Esophagus squamous epithelium (tissue), 5 donors: ENCODE data around the gene KLHL12. TPM values are rescaled to one million over a fixed set of nuclear protein-coding genes. Genes with fewer than 3 reads are reported as not detected.

Experiments used
- DNase-seq: peaks from one replicate; lab custom pipeline; 2025; lab: John Stamatoyannopoulos, UW
- H3K27ac ChIP-seq, 4 donors: fragments of 200-600 bp; sonication (generic); one replicate each; pipeline ENCODE4 v1.5.1; 2016 to 2019; ENCODE audit warnings: mild to moderate bottlenecking in 1 of 4
- H3K27me3 ChIP-seq, 4 donors: fragments of 200-600 bp; sonication (generic); 1 replicate in 3 of 4; 2 replicates in 1 of 4; pipeline versions ENCODE4 v1.5.1 to v1.6.0; 2017 to 2021; ENCODE audit warnings: antibody characterized with exemption in 1 of 4
- H3K36me3 ChIP-seq, 3 donors: fragments of 200-600 bp; sonication (generic); one replicate each; pipeline ENCODE4 v1.5.1; 2016 to 2019
- H3K4me1 ChIP-seq, 3 donors: fragments of 200-600 bp; sonication (generic); one replicate each; pipeline ENCODE4 v1.5.1; 2017 to 2019
- H3K4me3 ChIP-seq, 4 donors: fragments of 200-600 bp; sonication (generic); 1 replicate in 3 of 4; 2 replicates in 1 of 4; pipeline ENCODE4 v1.5.1; 2016 to 2019; ENCODE audit warnings: mild to moderate bottlenecking in 2 of 4, moderate library complexity in 1 of 4
- H3K9me3 ChIP-seq, 3 donors: fragments of 200-600 bp; sonication (generic); one replicate each; pipeline ENCODE4 v1.5.1; 2016 to 2019
- POLR2A ChIP-seq, 4 donors: fragments of 450-650 bp; IDR thresholded peaks; one replicate each; pipeline ENCODE4 v1.6.1; 2017; ENCODE audit warnings: antibody characterized with exemption in 4 of 4, mild to moderate bottlenecking in 4 of 4, moderate library complexity in 3 of 4
- WGBS, 2 donors: methylation state at CpG; one replicate each; pipeline ENCODE4 v1.1.5; 2018; 5-methylcytosine and 5-hydroxymethylcytosine counted together
- intact Hi-C: fragments of 100-400 bp; cut with DNase I; formaldehyde crosslinking; loops from one replicate; pipeline ENCODE4 v1.15.0; 2022
- total RNA-seq, 4 donors: library from RNA; depleted of rRNA; stranded (reverse); fragments of >200 nt; gene quantifications; one replicate each; pipeline ENCODE4 v1.1.0, GENCODE V29; 2016
- TF ChIP-seq, protein P1 (sequence below), 6 experiments: fragments of 450-650 bp in 4 of 6; fragments of 200-600 bp in 2 of 6; sonication (generic) in 2 of 6; IDR thresholded peaks; one replicate each; pipeline ENCODE4 v1.5.1; 2016 to 2019; ENCODE audit warnings: antibody characterized with exemption in 6 of 6, mild to moderate bottlenecking in 4 of 6, moderate library complexity in 4 of 6
- donor health status: DM: yes; HTN: yes; CAD: no.

Gene KLHL12
- total RNA-seq, 4 donors from 2014 or later, result 11.1 to 19.9 (median 14.1) TPM

DNA sequence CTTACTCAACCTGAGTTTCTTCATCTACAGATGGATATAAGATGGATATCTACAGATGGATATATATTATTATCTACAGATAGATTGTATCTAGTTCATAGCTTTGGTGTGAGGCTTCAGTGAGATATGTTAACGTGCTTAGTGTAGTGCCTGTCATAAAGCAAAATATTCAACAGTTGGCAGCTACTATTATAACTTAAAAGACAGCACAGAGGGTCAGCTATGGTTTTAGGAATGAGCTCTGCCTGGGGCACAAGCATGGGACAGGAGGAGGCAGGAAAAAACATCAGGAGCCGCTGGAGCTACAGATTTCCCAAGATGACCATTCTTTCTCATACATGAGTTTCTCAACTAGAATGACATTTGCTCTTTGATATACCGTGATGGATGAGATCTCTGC, 41.3 kb upstream of the KLHL12 start:
- H3K4me3 ChIP-seq, result peak overlapping the region in 1 of 4 donors; percentile 93
- no peaks in the 10 kb centered on the region for H3K27me3 ChIP-seq
- intact Hi-C loops, result no loop called here
- H3K27ac ChIP-seq, result peak overlapping the region; percentile 97 to 98 (median 98)
- H3K36me3 ChIP-seq, result peaks cover 0 to 13% (median 0%) of the 10 kb centered on the region in 3 donors
- DNase-seq, result no peak
- TF ChIP-seq, protein P1, sequence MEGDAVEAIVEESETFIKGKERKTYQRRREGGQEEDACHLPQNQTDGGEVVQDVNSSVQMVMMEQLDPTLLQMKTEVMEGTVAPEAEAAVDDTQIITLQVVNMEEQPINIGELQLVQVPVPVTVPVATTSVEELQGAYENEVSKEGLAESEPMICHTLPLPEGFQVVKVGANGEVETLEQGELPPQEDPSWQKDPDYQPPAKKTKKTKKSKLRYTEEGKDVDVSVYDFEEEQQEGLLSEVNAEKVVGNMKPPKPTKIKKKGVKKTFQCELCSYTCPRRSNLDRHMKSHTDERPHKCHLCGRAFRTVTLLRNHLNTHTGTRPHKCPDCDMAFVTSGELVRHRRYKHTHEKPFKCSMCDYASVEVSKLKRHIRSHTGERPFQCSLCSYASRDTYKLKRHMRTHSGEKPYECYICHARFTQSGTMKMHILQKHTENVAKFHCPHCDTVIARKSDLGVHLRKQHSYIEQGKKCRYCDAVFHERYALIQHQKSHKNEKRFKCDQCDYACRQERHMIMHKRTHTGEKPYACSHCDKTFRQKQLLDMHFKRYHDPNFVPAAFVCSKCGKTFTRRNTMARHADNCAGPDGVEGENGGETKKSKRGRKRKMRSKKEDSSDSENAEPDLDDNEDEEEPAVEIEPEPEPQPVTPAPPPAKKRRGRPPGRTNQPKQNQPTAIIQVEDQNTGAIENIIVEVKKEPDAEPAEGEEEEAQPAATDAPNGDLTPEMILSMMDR (IDR thresholded peaks at IDR 0.05), result no peak
- TF ChIP-seq POLR2A (IDR thresholded peaks at IDR 0.05), result no peak
- H3K9me3 ChIP-seq, result no peaks in the 10 kb centered on the region
- 58 to 78% methylated on average over 3 of the region's 3 CpGs for WGBS, 2 donors
- peaks cover 20 to 50% (median 21%) of the 10 kb centered on the region in 3 donors for H3K4me1 ChIP-seq

GRCh38 chr1:202967684-202968281, 40.7 kb upstream of the KLHL12 start:
- intact Hi-C loops, result no loop called here
- peak in 1 of 4 donors; percentile 4 for TF ChIP-seq POLR2A (IDR thresholded peaks at IDR 0.05)
- TF ChIP-seq, protein P1 (IDR thresholded peaks at IDR 0.05), result peak in 1 of 6 experiments; percentile 11
- H3K4me1 ChIP-seq, result peaks cover 20 to 50% (median 21%) of the 10 kb centered on the region in 3 donors
- WGBS, 2 donors, result 10 to 35% methylated on average over 6 to 20 of the region's 21 CpGs
- no peaks in the 10 kb centered on the region for H3K27me3 ChIP-seq
- peak overlapping the region; percentile 93 to 99 (median 96) for H3K4me3 ChIP-seq
- peak overlapping the region; percentile 97 to 98 (median 98) for H3K27ac ChIP-seq
- no peaks in the 10 kb centered on the region for H3K9me3 ChIP-seq
- no peak for DNase-seq
- peaks cover 0 to 19% (median 5%) of the 10 kb centered on the region in 3 donors for H3K36me3 ChIP-seq

DNA sequence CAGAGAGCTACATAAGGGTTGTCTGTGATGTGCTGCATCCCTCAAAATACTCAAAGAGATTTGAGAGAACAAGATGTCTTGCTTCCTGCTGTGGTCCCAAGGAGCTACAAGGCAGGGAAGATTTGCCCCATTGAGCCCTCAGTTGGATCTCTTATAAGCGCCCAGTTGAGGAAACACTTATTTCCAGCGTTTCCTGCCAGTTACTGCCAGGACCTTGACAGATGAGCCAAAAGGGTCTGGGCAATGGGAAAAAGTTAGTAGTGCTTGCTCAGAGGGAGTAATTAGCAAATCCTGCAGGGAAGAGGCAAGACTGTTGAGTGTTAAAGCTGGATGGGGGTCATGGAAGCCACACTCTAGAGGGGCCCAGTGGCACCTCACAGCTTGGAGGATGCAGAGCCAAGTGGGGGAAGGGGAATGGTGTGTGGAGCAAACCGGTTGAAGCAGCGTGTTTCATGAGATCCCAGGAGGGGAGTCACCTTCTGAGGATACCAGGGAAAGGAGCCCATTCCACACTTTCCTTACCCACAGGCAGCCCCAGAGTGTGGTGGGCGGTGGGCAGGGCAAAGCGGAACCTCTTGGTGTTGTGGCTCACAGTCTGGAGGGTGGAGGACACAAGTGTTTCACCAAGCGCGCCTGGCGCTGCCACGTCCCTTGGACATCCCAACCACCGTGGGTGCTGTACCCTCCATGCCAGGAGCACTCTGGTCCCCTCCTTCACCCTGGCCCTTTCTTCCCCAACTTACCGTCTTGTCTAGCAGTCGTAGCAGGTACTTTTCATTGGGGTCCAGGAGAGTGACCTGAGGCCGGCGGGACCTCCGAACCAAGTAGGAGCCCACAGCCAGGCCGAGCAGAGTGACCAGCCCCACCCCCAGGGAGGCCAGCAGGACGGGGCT, 39.2 kb upstream of the KLHL12 start:
- Histone ChIP-seq H3K9me3 (no peaks in the 10 kb centered on the region), H3K27ac (peak overlapping the region; percentile 97 to 98 (median 98)), H3K36me3 (peaks cover 0 to 34% (median 13%) of the 10 kb centered on the region in 3 donors), H3K4me1 (peaks cover 20 to 50% (median 21%) of the 10 kb centered on the region in 3 donors), H3K4me3 (peak overlapping the region; percentile 93 to 99 (median 96)), H3K27me3 (no peaks in the 10 kb centered on the region)
- WGBS, 2 donors, result 23 to 25% methylated on average over 10 to 11 of the region's 18 CpGs
- intact Hi-C loops, result no loop called here
- DNase-seq, result no peak
- TF ChIP-seq, protein P1 (IDR thresholded peaks at IDR 0.05), result no peak
- TF ChIP-seq POLR2A (IDR thresholded peaks at IDR 0.05), result no peak

GRCh38 chr1:202965422-202965821, 38.4 kb upstream of the KLHL12 start:
- Histone ChIP-seq H3K27me3 (no peaks in the 10 kb centered on the region), H3K4me3 (peak overlapping the region in 1 of 4 donors; percentile 99), H3K36me3 (peaks cover 0 to 40% (median 13%) of the 10 kb centered on the region in 3 donors), H3K27ac (peak overlapping the region; percentile 97 to 98 (median 98)), H3K4me1 (peaks cover 20 to 50% (median 21%) of the 10 kb centered on the region in 3 donors), H3K9me3 (no peaks in the 10 kb centered on the region)
- no peak for TF ChIP-seq POLR2A (IDR thresholded peaks at IDR 0.05)
- TF ChIP-seq, protein P1 (IDR thresholded peaks at IDR 0.05), result no peak
- WGBS, 2 donors, result 30 to 59% methylated on average over 3 of the region's 3 CpGs
- intact Hi-C loops, result no loop called here
- DNase-seq, result no peak
